A549 (cell line): ENCODE data around the gene AK8. TPM values are rescaled to one million over a fixed set of nuclear protein-coding genes. Genes with fewer than 3 reads are reported as not detected.

Source experiments
- ATAC-seq, 2 experiments: fragments of 200-7000 bp in 1 of 2; fragments of >200 bp in 1 of 2; cut with Nextera tagmentation in 1 of 2; cut with Tn5 transposase in 1 of 2; 3 replicates each; pipeline versions ENCODE4 v1.8.0 to v1.9.1; 2018 to 2020; ENCODE audit warnings: mild to moderate bottlenecking in 1 of 2, moderate library complexity in 1 of 2
- CTCF ChIA-PET: fragments of 300-600 bp; sonication (Branson Sonifier 250); formaldehyde crosslinking; extraction: SDS; loops from one replicate; lab custom pipeline; 2021; ENCODE audit warnings: antibody characterized with exemption, inconsistent platforms; lab: Yijun Ruan, JAX
- POLR2A ChIA-PET: fragments of 350-600 bp; formaldehyde crosslinking; extraction: SDS; loops from one replicate; lab custom pipeline; 2021; ENCODE audit warnings: antibody characterized with exemption, inconsistent platforms; lab: Yijun Ruan, JAX
- DNase-seq, 2 experiments: peaks; one replicate each; pipeline versions ENCODE4 v3.0.0 to v3.0.0-alpha.2; 2011 to 2016; ENCODE audit warnings: low read depth in 1 of 2, low spot score in 1 of 2
- FAIRE-seq: peaks from 2 replicates; lab custom pipeline; 2011; peaks lifted over from hg19 to GRCh38; lab: Jason Lieb, UNC
- H3K27ac ChIP-seq, 2 experiments: fragments of >200 bp; sonication (Bioruptor Twin); formaldehyde crosslinking; 3 replicates each; pipeline ENCODE4 v1.5.1; 2016 to 2017
- H3K4me1 ChIP-seq: fragments of >200 bp; sonication (Bioruptor Twin); formaldehyde crosslinking; 3 replicates; pipeline ENCODE4 v1.6.1; 2016
- H3K4me2 ChIP-seq: fragments of >200 bp; sonication (Bioruptor Twin); formaldehyde crosslinking; 3 replicates; pipeline ENCODE4 v1.6.1; 2016
- H3K4me3 ChIP-seq: fragments of >200 bp; sonication (Bioruptor Twin); formaldehyde crosslinking; 3 replicates; pipeline ENCODE4 v1.5.1; 2016
- H3K9me3 ChIP-seq: fragments of >200 bp; sonication (Bioruptor Twin); formaldehyde crosslinking; 3 replicates; pipeline ENCODE4 v1.6.1; 2016
- BCL3 ChIP-seq: fragments of >200 bp; sonication (Bioruptor Twin); formaldehyde crosslinking; IDR thresholded peaks from 3 replicates; pipeline ENCODE4 v1.6.1; 2016
- CTCF ChIP-seq: fragments of >200 bp; sonication (Bioruptor Twin); formaldehyde crosslinking; IDR thresholded peaks from 3 replicates; pipeline ENCODE4 v1.5.1; 2016
- FOSB ChIP-seq: fragments of 250-450 bp; sonication (Bioruptor Pico); IDR thresholded peaks from 2 replicates; pipeline ENCODE4 v1.5.0; 2020; ENCODE audit warnings: mild to moderate bottlenecking, moderate library complexity
- GATA3 ChIP-seq: IDR thresholded peaks from 2 replicates; pipeline ENCODE4 v1.6.1; 2012; ENCODE audit warnings: borderline replicate concordance
- HDAC2 ChIP-seq: fragments of 200-600 bp; sonication (generic); IDR thresholded peaks from 2 replicates; pipeline ENCODE4 v1.6.1; 2016
- HEYL ChIP-seq: fragments of 250-450 bp; sonication (Bioruptor Pico); IDR thresholded peaks from 2 replicates; pipeline ENCODE4 v1.8.0; 2021; ENCODE audit warnings: mild to moderate bottlenecking, moderate library complexity
- HOXB13 ChIP-seq: fragments of 250-450 bp; sonication (Bioruptor Pico); IDR thresholded peaks from 2 replicates; pipeline ENCODE4 v1.5.0; 2020; ENCODE audit warnings: low read depth, mild to moderate bottlenecking, moderate library complexity
- KDM5A ChIP-seq: fragments of 200-600 bp; sonication (generic); IDR thresholded peaks from 2 replicates; pipeline ENCODE4 v1.6.1; 2016; ENCODE audit warnings: antibody characterized with exemption, mild to moderate bottlenecking
- MAZ ChIP-seq: fragments of 150-350 bp; IDR thresholded peaks from 2 replicates; pipeline ENCODE4 v1.6.1; 2014; ENCODE audit warnings: antibody characterized with exemption, low read depth, low read length, borderline replicate concordance
- MYC ChIP-seq: IDR thresholded peaks from 2 replicates; pipeline ENCODE4 v1.6.1; 2012; ENCODE audit warnings: mild to moderate bottlenecking, inconsistent platforms, low read length, improper control_type of control experiment, borderline replicate concordance
- NR3C1 ChIP-seq: fragments of >200 bp; sonication (Bioruptor Twin); formaldehyde crosslinking; IDR thresholded peaks from 3 replicates; pipeline ENCODE4 v1.6.1; 2017
- PBX3 ChIP-seq: IDR thresholded peaks from 2 replicates; pipeline ENCODE4 v1.6.1; 2012
- REST ChIP-seq: fragments of 200-600 bp; sonication (generic); IDR thresholded peaks from 2 replicates; pipeline ENCODE4 v1.6.1; 2016; ENCODE audit warnings: antibody characterized with exemption, mild to moderate bottlenecking, moderate library complexity
- RNF2 ChIP-seq: fragments of 200-600 bp; sonication (generic); IDR thresholded peaks from 2 replicates; pipeline ENCODE4 v1.6.1; 2016; ENCODE audit warnings: low read depth, mild to moderate bottlenecking, antibody characterized with exemption, moderate library complexity, borderline replicate concordance
- TFCP2L1 ChIP-seq: fragments of 250-450 bp; sonication (Bioruptor Pico); IDR thresholded peaks from 2 replicates; pipeline ENCODE4 v1.5.0; 2021; ENCODE audit warnings: mild to moderate bottlenecking
- TP53 ChIP-seq: fragments of 250-450 bp; sonication (Bioruptor Pico); IDR thresholded peaks from 2 replicates; pipeline ENCODE4 v1.5.0; 2021; ENCODE audit warnings: mild to moderate bottlenecking, moderate library complexity
- WGBS: methylation state at CpG from one replicate; pipeline ENCODE4 v1.1.6; 2017; ENCODE audit errors: missing lambda C conversion rate; 5-methylcytosine and 5-hydroxymethylcytosine counted together
- polyA plus RNA-seq, 4 experiments: library from polyadenylated mRNA; depleted of rRNA in 3 of 4; stranded (reverse); fragments of >200 nt; fragmentation: RNase III in 1 of 4; extraction: RNeasy Plus Mini Kit Qiagen cat#74134 plus additional on column Dnase treatment in 1 of 4; gene quantifications; 2 replicates in 3 of 4; 3 replicates in 1 of 4; pipeline ENCODE4 v1.2.3, GENCODE V29; 2011 to 2017

The AK8 gene
- polyA plus RNA-seq, 2 of the 4 experiments (the other 2 are of a cell fraction) = 0.61 to 0.63 TPM

- Histone ChIP-seq H3K4me2 (no peak overlapping the region), H3K4me3 (no peak overlapping the region), H3K27ac (no peak overlapping the region), H3K9me3 (no peaks in the 10 kb centered on the region), H3K4me1 (no peaks in the 10 kb centered on the region)
- no peak for ATAC-seq
- no peak for TF ChIP-seq BCL3
- no peak for TF ChIP-seq NR3C1
- no peak for TF ChIP-seq REST
- no peak for TF ChIP-seq RNF2
- TF ChIP-seq PBX3 = no peak
- TF ChIP-seq CTCF = no peak
- TF ChIP-seq KDM5A = no peak
- no peak for TF ChIP-seq GATA3
- TF ChIP-seq MYC = no peak
- TF ChIP-seq HOXB13 (CRISPR knock-in tag) = no peak
- no peak for TF ChIP-seq HDAC2
- TF ChIP-seq FOSB (CRISPR knock-in tag) = no peak
- POLR2A ChIA-PET = no interaction called here
- no peak for FAIRE-seq
- 57% methylated on average over 16 of the region's 16 CpGs for WGBS
- DNase-seq = no peak
- CTCF ChIA-PET = interaction anchor here (0.9 to 1.0 kb wide), 2 partner anchors 24 to 38 kb away, joined by 3 read pairs; no protein-coding TSS in a partner anchor
These were observed 147.7 kb downstream of the AK8 start for GRCh38 chr9:132730054-132731033.

GRCh38 chr9:132729235-132729890 lies 148.7 kb downstream of the AK8 start:
- no peak for DNase-seq
- no peaks in the 10 kb centered on the region for H3K4me1 ChIP-seq
- ATAC-seq = no peak; a peak in 1 of 6 replicates
- WGBS = 44% methylated on average over 5 of the region's 5 CpGs
- no peak for FAIRE-seq
- no peak overlapping the region for H3K4me3 ChIP-seq
- POLR2A ChIA-PET = no interaction called here
- no peaks in the 10 kb centered on the region for H3K9me3 ChIP-seq
- no peak overlapping the region for H3K4me2 ChIP-seq
- H3K27ac ChIP-seq = no peak overlapping the region
- CTCF ChIA-PET = interaction anchor here (0.6 to 1.1 kb wide), 3 partner anchors 23 to 70 kb away, joined by 3 read pairs; no protein-coding TSS in a partner anchor
- TF ChIP-seq MAZ (no peak), TFCP2L1 (CRISPR knock-in tag) (no peak), TP53 (CRISPR knock-in tag) (no peak), HEYL (no peak), CTCF (no peak)
- TF ChIP-seq, all 56 proteins: peak for 0
